SH-SY5Y (cell line): ENCODE results near the gene OBSCN.

Source experiments
- GATA2 ChIP-seq: IDR thresholded peaks from 2 replicates; pipeline ENCODE4 v1.6.1; 2011; ENCODE audit warnings: mild to moderate bottlenecking, low read depth, low read length
- GATA3 ChIP-seq: IDR thresholded peaks from 2 replicates; pipeline ENCODE4 v1.6.1; 2011; ENCODE audit warnings: low read depth, mild to moderate bottlenecking, low read length, moderate library complexity

DNA sequence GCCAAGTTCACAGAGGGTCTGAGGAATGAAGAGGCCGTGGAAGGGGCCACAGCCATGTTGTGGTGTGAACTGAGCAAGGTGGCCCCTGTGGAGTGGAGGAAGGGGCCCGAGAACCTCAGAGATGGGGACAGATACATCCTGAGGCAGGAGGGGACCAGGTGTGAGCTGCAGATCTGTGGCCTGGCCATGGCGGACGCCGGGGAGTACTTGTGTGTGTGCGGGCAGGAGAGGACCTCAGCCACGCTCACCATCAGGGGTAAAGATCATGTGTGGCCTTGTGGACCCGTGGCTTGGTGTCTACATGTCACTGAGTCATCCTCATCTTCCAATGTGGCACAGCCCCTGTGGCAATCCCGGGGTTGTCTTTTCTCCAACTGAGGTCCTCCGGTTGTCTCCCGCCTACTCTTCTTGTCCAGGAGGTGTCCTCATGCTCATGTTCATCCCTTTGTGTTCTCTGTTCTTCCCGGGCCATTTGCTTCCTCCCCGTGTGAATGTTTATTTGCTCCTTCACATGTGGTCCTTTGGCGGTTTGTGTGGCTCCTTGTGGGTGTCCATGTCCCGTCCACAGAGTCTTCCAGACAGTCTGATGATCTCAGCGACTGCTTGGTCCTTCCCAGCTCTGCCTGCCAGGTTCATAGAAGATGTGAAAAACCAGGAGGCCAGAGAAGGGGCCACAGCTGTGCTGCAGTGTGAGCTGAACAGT, 84.2 kb downstream of the OBSCN start:
- TF ChIP-seq GATA3 (no peak), GATA2 (no peak)
